ENCODE results near the gene TOMM6.

GRCh38 chr6:41755895-41756294 lies 31.6 kb upstream of the TOMM6 start:
- TF ChIP-seq CTCF (IDR thresholded peaks at IDR 0.05) (no peak), ZFX (IDR thresholded peaks at IDR 0.05; ENCODE audit: borderline replicate concordance) (no peak)

All from 22Rv1 (cell line).